H1 (cell line): ENCODE measurements around the gene MACC1.

Source experiments
- EP300 ChIP-seq, 2 experiments: IDR thresholded peaks; 1 replicate in 1 of 2; 2 replicates in 1 of 2; pipeline ENCODE4 v1.6.1; 2011 to 2012; ENCODE audit warnings: low read depth in 2 of 2, low read length in 2 of 2, mild to moderate bottlenecking in 2 of 2, borderline replicate concordance in 1 of 2, inconsistent platforms in 1 of 2, moderate library complexity in 1 of 2
- EZH2 ChIP-seq: fragments of 200-600 bp; sonication (generic); IDR thresholded peaks from 2 replicates; pipeline ENCODE4 v1.7.1; 2012; ENCODE audit warnings: low read depth, mild to moderate bottlenecking, moderate library complexity, low read length, inconsistent platforms; ENCODE audit not compliant: severe bottlenecking

DNA sequence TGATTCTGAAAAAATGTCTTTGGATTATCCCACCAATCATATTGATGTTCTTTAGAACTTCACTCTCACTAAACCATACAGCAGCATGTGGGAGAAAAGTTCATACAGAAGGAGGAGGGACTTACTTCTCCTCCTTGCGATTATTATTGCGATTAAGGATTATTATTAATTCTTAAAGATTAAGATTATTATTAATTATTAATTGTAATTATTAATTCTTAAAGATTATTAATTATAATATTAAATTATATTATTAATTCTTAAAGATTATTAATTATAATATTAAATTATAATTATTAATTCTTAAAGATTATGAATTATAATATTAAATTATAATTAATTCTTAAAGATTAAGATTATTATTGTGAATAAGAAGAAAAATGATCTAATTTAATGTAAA lies 80.5 kb downstream of the MACC1 start:
- no peak for TF ChIP-seq EP300 (IDR thresholded peaks at IDR 0.05; ENCODE audit: borderline replicate concordance in 1 of 2, low read depth in 2 of 2, low read length in 2 of 2)
- no peak for TF ChIP-seq EZH2
